Lung (tissue), 12 donors: ENCODE data around the gene GGA1. TPM values are rescaled to one million over a fixed set of nuclear protein-coding genes. Genes with fewer than 3 reads are reported as not detected.

Experiments
- ATAC-seq: fragments of 200-7000 bp; cut with Tn5 transposase; one replicate; pipeline ENCODE4 v1.9.1; 2020; ENCODE audit warnings: moderate number of reproducible peaks; ENCODE audit not compliant: insufficient read depth, low FRiP score
- DNase-seq, 3 donors: peaks; one replicate each; pipeline ENCODE4 v3.0.0-alpha.2; 2013 to 2017
- H3K27ac ChIP-seq, 2 donors: one replicate each; pipeline ENCODE4 v1.5.1; 2013; ENCODE audit warnings: mild to moderate bottlenecking in 2 of 2, moderate library complexity in 2 of 2, control low read depth in 1 of 2, inconsistent platforms in 1 of 2, low read depth in 1 of 2, low read length in 1 of 2
- H3K27me3 ChIP-seq, 3 donors: one replicate each; pipeline ENCODE4 v1.5.1; 2013; ENCODE audit warnings: low read length in 2 of 3; ENCODE audit not compliant: control insufficient read depth in 3 of 3, insufficient read depth in 3 of 3
- H3K36me3 ChIP-seq, 4 donors: one replicate each; pipeline ENCODE4 v1.5.1; 2013; ENCODE audit warnings: low read length in 4 of 4, mild to moderate bottlenecking in 1 of 4, moderate library complexity in 1 of 4; ENCODE audit not compliant: control insufficient read depth in 4 of 4, insufficient read depth in 4 of 4
- H3K4me1 ChIP-seq, 5 donors: one replicate each; pipeline ENCODE4 v1.5.1; 2013; ENCODE audit warnings: low read length in 5 of 5, mild to moderate bottlenecking in 2 of 5, moderate library complexity in 1 of 5; ENCODE audit not compliant: control insufficient read depth in 5 of 5, insufficient read depth in 5 of 5
- H3K4me3 ChIP-seq: one replicate; pipeline ENCODE4 v1.5.1; 2013; ENCODE audit warnings: mild to moderate bottlenecking, control low read depth, moderate library complexity
- H3K9ac ChIP-seq, 2 donors: one replicate each; pipeline ENCODE4 v1.5.1; 2013; ENCODE audit warnings: low read length in 2 of 2, control low read depth in 1 of 2; ENCODE audit not compliant: insufficient read depth in 1 of 2
- H3K9me3 ChIP-seq, 4 donors: one replicate each; pipeline ENCODE4 v1.5.1; 2013; ENCODE audit warnings: low read length in 3 of 4, mild to moderate bottlenecking in 1 of 4, moderate library complexity in 1 of 4; ENCODE audit not compliant: control insufficient read depth in 4 of 4, insufficient read depth in 3 of 4
- CTCF ChIP-seq: IDR thresholded peaks from 2 replicates; pipeline ENCODE4 v1.5.1; 2012; ENCODE audit warnings: mild to moderate bottlenecking; ENCODE audit errors: control extremely low read depth, extremely low read depth
- WGBS, 2 donors: extraction: QIAGEN DNeasy Blood & Tissue Kit; methylation state at CpG; one replicate each; pipeline ENCODE4 v1.1.7; 2013; 5-methylcytosine and 5-hydroxymethylcytosine counted together
- polyA plus RNA-seq, 2 donors: library from polyadenylated mRNA; stranded (reverse); fragments of 200-250 nt; gene quantifications; one replicate each; pipeline ENCODE4 v1.2.1, GENCODE V29; 2013
- total RNA-seq, 2 donors: library from RNA; depleted of rRNA in 1 of 2; stranded (reverse); fragments of >200 nt in 1 of 2; gene quantifications; one replicate each; pipeline ENCODE4 v1.2.1, GENCODE V29; 2014 to 2021
- donor health status: control.
- donor health status: control.
- donor health status: Bipolar disorder and iron deficiency.
- donor health status: healthy.
- donor health status: DM: yes; HTN: yes; CAD: no.

The GGA1 gene
- total and polyA plus RNA-seq, 4 donors, result 51.5 to 72.4 (median 57.5) TPM

GRCh38 chr22:37676736-37677492, 68.3 kb downstream of the GGA1 start:
- Histone ChIP-seq H3K4me3 (peak overlapping the region; percentile 60), H3K4me1 (peaks cover 0 to 16% (median 8%) of the 10 kb centered on the region in 5 donors), H3K36me3 (peaks cover 0 to 7% (median 4%) of the 10 kb centered on the region in 4 donors), H3K27ac (peak overlapping the region; percentile 95 to 97), H3K27me3 (no peaks in the 10 kb centered on the region), H3K9ac (peak overlapping the region; percentile 46 to 85), H3K9me3 (no peaks in the 10 kb centered on the region)
- 1 to 2% methylated on average over 26 to 42 of the region's 42 CpGs for WGBS, 2 donors
- ATAC-seq, result peak; percentile 60
- peak; percentile 87 to 90 (median 89) for DNase-seq
- TF ChIP-seq CTCF, result no peak

GRCh38 chr22:37677493-37677974, 68.9 kb downstream of the GGA1 start:
- Histone ChIP-seq H3K27me3 (no peaks in the 10 kb centered on the region), H3K27ac (peak overlapping the region in 1 of 2 donors; percentile 61), H3K9ac (peak overlapping the region in 1 of 2 donors; percentile 55), H3K4me3 (peak overlapping the region; percentile 31), H3K36me3 (peaks cover 0 to 7% (median 4%) of the 10 kb centered on the region in 4 donors), H3K4me1 (peaks cover 0 to 16% (median 8%) of the 10 kb centered on the region in 5 donors), H3K9me3 (no peaks in the 10 kb centered on the region)
- ATAC-seq, result no peak
- TF ChIP-seq CTCF, result no peak
- DNase-seq, result no peak
- WGBS, 2 donors, result 54 to 59% methylated on average over 15 of the region's 15 CpGs

GRCh38 chr22:37678372-37678771, 69.7 kb downstream of the GGA1 start:
- no peak overlapping the region for H3K27ac ChIP-seq
- no peak for ATAC-seq
- no peak for DNase-seq
- no peak for TF ChIP-seq CTCF
- peaks cover 0 to 7% (median 4%) of the 10 kb centered on the region in 4 donors for H3K36me3 ChIP-seq
- H3K4me3 ChIP-seq, result no peak overlapping the region
- H3K4me1 ChIP-seq, result peaks cover 0 to 16% (median 8%) of the 10 kb centered on the region in 5 donors
- H3K9me3 ChIP-seq, result no peaks in the 10 kb centered on the region
- H3K27me3 ChIP-seq, result no peaks in the 10 kb centered on the region
- no peak overlapping the region for H3K9ac ChIP-seq
- 78 to 85% methylated on average over 18 of the region's 18 CpGs for WGBS, 2 donors
